ENCODE data around the gene PRKCH.

DNA sequence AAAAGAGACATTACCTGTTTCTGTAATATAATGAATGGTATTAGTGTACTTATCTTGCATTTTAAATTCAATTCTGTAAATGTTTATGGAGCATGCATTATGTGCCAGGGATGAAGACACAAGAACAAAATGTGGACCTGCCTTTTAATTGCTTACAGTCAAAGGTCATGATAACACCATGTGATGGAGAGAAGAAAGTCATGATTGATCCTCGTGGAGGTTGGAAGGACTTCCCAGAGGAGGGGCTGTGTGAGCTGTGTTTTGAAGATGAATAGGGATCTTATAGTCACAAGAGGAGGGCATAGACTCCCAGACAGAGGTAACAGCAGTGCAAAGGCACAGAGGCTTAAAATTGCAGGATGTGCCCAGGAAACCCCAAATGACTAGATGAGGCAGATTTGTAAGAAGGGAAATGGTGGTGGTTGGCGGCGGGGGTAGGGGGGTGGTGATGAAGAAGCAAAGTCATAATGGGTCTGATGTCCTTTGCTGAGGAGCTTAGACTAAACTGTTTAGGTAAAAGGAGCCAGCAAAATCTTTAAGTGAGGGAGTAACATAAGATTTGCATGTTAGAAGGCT is 151.5 kb downstream of the PRKCH start:
- TF ChIP-seq, protein P1, sequence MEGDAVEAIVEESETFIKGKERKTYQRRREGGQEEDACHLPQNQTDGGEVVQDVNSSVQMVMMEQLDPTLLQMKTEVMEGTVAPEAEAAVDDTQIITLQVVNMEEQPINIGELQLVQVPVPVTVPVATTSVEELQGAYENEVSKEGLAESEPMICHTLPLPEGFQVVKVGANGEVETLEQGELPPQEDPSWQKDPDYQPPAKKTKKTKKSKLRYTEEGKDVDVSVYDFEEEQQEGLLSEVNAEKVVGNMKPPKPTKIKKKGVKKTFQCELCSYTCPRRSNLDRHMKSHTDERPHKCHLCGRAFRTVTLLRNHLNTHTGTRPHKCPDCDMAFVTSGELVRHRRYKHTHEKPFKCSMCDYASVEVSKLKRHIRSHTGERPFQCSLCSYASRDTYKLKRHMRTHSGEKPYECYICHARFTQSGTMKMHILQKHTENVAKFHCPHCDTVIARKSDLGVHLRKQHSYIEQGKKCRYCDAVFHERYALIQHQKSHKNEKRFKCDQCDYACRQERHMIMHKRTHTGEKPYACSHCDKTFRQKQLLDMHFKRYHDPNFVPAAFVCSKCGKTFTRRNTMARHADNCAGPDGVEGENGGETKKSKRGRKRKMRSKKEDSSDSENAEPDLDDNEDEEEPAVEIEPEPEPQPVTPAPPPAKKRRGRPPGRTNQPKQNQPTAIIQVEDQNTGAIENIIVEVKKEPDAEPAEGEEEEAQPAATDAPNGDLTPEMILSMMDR (IDR thresholded peaks at IDR 0.05) = no peak
- TF ChIP-seq ZFX (IDR thresholded peaks at IDR 0.05; ENCODE audit: borderline replicate concordance) = no peak

Data from 22Rv1 (cell line).